HG03571 (cell line): ENCODE data around the gene IKZF1.

Source experiments
- ATAC-seq: cut with Tn5 transposase; IDR thresholded peaks from one replicate; pipeline ENCODE4 v1.9.1; 2021; ENCODE audit not compliant: unreplicated experiment

The IKZF1 gene

DNA sequence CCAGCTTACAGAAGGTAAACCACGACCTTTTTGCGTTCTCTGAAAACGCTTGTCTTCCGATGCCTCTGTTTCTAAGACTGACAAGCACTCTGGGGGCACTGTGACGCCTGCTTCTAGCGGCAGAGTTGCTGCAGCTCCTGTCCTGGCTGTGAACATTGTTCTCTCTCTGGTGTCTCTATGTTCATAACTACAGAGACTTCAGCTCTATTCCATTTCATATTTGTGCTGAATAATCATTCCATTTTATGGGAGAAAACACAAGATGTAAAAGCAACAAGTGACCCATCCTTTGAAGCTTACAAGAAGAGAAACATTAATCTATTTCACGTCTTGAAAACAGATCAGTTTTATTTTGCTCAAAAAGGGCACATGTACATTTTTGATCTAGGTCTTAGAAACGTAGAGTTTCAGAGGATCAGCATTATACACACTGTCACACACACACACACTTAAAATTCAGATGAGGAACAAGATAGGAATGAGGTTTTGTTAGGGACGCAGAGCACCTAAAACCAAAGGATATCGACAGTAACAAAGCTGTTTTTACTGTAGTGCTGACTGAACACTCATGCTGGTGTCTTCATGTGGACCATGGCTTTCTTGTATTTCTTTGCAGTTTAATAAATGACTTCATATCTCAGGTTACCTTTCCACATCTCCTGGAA lies 3.0 kb downstream of the IKZF1 start:
- peak; percentile 21 for ATAC-seq

GRCh38 chr7:50308203-50308531 lies 3.7 kb downstream of the IKZF1 start:
- ATAC-seq = no peak

DNA sequence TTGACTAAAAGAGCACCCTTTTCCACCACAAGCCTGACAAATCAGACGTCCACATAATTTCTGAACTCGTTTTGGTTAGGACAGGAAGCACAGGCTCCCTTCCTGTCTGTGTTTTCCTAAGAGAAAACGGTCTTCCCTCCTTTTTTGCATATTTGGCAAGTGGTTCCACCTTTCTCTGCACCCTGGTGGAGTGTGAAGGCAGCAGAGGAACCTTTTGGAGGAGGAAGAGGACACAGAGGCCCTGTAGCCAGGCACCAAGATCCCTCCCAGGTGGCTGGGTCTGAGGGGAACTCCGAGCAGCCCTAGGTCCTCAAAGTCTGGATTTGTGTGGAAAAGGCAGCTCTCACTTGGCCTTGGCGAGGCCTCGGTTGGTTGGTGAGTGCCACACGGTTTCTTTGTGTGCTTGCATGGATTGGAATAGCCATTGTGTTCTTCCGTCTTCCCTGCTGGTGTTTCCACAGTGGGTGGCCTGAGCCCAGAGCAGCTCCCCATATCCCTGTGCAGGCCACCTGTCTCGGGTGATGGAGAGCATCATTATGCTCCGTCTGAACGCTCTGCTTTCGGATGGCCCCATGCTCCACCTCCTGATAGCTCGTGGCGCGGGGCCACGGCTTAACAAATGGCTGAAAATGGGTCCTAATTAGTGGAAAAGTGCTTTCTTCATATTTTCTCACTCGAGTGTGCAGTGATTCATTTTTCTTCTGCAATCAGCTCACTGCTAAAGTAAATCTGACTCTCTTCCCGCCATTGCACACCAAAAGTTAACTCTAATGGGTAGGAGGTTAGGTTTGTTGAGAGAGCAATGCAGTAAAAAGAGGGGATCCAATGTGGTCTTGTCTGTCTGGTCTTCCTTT lies 4.2 kb downstream of the IKZF1 start:
- ATAC-seq = no peak

GRCh38 chr7:50309721-50310120 lies 5.2 kb downstream of the IKZF1 start:
- ATAC-seq = no peak

GRCh38 chr7:50310361-50310760 lies 5.8 kb downstream of the IKZF1 start:
- ATAC-seq = no peak

DNA sequence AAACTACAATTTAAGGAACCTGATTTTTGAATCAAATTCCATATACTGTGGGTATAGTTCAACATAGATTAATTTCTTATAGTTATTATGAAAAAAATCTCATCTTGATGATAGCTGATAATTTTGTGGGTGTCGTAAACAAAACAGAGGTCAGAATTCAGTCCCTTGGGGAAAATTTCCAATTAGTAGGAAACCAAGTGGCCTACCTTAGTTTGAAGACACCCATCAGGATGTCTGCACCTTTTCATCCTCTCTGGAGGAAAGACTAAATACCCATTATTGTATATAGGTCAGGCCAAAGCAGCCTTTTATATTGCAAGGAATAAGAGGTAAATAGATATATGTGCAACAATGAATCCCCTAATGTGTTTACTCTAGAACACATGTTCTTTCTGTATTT lies 6.4 kb downstream of the IKZF1 start:
- no peak for ATAC-seq

- no peak for ATAC-seq
Measured at GRCh38 chr7:50312250-50313162, 8.0 kb downstream of the IKZF1 start.

DNA sequence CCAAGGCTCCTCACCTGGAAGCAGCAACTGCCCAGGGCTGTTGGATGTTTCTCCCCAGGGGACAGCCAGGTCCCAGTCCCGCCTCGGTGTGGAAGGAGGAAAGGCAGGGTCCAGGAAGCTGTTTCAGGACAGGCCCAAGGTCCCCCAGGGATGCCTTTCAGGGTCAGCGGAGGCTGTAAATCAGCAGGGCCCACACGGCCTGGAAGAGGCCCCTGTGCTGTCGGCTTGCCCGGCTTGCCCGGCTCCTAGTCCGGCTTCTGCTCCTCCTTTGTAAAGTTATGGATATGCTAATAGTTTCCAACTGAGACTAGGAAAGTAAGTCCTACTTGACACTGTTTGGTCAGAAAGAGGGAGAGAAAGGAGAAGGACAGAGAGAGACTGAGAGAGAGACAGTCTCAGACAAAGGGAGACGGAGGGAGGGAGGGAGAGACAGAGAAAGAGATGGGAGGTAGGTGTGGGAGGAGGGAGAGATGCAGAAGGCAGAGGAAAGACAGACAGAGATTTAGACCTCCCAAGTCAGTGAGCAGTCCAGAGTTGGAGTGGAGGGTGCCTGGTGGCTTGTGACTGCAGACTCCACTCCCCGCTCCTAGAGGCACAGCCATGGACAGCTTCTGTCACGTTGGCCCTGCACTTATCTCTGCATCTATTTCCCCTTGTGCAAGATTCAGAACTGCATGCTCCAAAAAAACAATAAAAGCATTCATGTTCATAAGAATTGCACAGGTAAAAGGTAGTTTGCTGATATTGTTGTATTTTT lies 10.5 kb downstream of the IKZF1 start:
- no peak for ATAC-seq

- no peak for ATAC-seq
Measured at GRCh38 chr7:50315739-50316671, 11.5 kb downstream of the IKZF1 start.

GRCh38 chr7:50317221-50317678 lies 12.7 kb downstream of the IKZF1 start:
- ATAC-seq = peak; percentile 64

- peak; percentile 9 for ATAC-seq
Measured at GRCh38 chr7:50317697-50318669, 13.5 kb downstream of the IKZF1 start.

- no peak for ATAC-seq
Measured at GRCh38 chr7:50321487-50322067, 17.1 kb downstream of the IKZF1 start.

DNA sequence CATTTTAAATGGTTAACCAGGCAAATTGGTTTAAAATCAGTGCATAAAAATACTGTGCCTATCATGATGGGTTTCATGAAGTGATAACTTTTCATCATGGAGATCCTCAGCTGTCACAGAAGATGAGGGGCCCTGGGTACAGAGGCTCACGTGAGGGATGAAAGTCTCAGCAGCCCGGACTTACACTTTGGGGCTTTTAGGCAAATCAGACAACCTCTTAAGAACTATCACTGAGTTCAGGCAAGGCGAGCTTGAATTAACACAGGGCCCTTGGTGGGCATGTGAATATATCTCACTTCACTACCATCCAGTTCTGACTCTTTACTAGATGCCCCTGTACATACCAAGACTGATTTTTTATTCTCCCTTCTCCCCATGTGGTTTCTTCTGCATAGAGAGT lies 19.6 kb downstream of the IKZF1 start:
- no peak for ATAC-seq

DNA sequence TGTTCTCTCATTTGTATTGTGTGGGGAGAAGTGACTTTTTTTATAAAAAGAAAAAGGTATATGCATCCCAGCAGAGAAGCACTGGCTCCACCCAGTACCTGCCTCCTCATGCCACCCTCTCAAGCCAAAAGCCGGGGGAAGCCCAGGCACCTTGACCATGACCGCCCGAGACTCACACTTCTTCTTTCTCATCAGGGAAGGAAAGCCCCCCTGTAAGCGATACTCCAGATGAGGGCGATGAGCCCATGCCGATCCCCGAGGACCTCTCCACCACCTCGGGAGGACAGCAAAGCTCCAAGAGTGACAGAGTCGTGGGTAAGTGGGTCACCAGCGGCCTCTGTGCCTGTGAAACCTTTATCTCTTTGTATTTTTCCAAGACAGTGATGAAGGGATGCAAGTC lies 22.9 kb downstream of the IKZF1 start:
- peak; percentile 40 for ATAC-seq

DNA sequence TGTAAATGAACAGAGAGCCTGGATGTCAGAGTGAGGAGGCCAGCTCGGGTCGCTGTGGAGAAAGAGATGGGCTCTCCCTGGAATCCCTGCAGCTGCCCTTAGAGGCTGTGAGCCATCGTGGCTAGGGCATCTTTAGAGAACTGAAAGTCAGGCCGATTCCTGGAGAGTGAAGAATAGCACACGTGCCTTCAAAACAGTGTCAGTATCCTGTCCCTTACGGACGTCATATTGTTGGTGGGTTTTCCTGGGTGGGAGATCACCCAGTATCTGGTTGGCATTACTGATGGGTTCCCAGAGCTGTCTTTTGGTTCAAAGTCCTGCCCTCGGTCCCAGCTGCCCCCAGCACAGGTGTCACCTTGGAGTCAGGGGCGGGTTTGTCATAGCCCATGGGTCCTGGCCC lies 25.3 kb downstream of the IKZF1 start:
- ATAC-seq = no peak

DNA sequence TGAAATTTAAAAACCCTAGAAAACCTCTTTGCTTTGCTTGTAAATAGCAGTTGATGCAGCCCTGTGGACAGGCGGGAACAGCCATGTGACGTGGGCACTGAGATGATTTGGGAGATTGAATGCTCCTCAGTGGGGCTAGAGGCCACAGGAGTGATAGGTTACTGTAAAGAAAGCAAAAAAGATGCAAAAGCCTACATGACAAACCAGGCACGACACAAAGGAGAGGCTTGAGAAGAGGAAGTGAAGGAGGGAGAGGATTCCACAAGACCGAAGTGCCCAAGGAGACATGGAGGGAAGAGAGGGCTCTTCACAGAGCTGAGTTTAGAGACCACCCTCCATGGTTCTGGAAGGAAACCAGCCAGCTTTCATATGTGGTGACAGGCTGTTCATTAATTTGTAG lies 25.7 kb downstream of the IKZF1 start:
- no peak for ATAC-seq

- ATAC-seq = no peak
Measured at GRCh38 chr7:50330696-50331095, 26.2 kb downstream of the IKZF1 start.

- ATAC-seq = peak; percentile 57
Measured at GRCh38 chr7:50331564-50332208, 27.2 kb downstream of the IKZF1 start.
